Endothelial cell (in vitro differentiated cells): ENCODE results near the gene TBC1D14. TPM values are rescaled to one million over a fixed set of nuclear protein-coding genes. Genes with fewer than 3 reads are reported as not detected.
"Not testable (repeated sequence)": the region's sequence is repeated elsewhere in the genome, so short reads cannot be mapped to it uniquely, and the experiment has no call there.

Experiments used
- DNase-seq: peaks from one replicate; pipeline ENCODE4 v3.0.0; 2021; ENCODE audit warnings: low spot score
- H3K27ac Mint-ChIP-seq: one replicate; pipeline ENCODE4 v1.8.0; 2021; ENCODE audit warnings: mixed read lengths, inconsistent platforms; ENCODE audit not compliant: unreplicated experiment
- H3K27me3 Mint-ChIP-seq: one replicate; pipeline ENCODE4 v1.8.0; 2021; ENCODE audit warnings: mild to moderate bottlenecking, moderate library complexity, mixed read lengths, inconsistent platforms; ENCODE audit not compliant: unreplicated experiment
- H3K36me3 Mint-ChIP-seq: one replicate; pipeline ENCODE4 v1.8.0; 2021; ENCODE audit warnings: mild to moderate bottlenecking, low read depth, mixed read lengths, inconsistent platforms; ENCODE audit not compliant: unreplicated experiment
- H3K4me1 Mint-ChIP-seq: one replicate; pipeline ENCODE4 v1.8.0; 2021; ENCODE audit warnings: mild to moderate bottlenecking, mixed read lengths, inconsistent platforms; ENCODE audit not compliant: unreplicated experiment
- H3K4me3 Mint-ChIP-seq: one replicate; pipeline ENCODE4 v1.8.0; 2021; ENCODE audit warnings: mild to moderate bottlenecking, mixed read lengths, inconsistent platforms; ENCODE audit not compliant: unreplicated experiment
- H3K9me3 Mint-ChIP-seq: one replicate; pipeline ENCODE4 v1.8.0; 2021; ENCODE audit warnings: mixed read lengths, inconsistent platforms; ENCODE audit not compliant: unreplicated experiment
- CTCF ChIP-seq: fragments of 200-600 bp; sonication (generic); IDR thresholded peaks from one replicate; pipeline ENCODE4 v1.5.0; 2021; ENCODE audit warnings: antibody characterized with exemption; ENCODE audit not compliant: unreplicated experiment
- total RNA-seq: library from RNA; stranded (reverse); fragmentation: NEBNext Ultra II Directional; extraction: Animal tissue kit (Norgen Biotek cat#: 25700); gene quantifications from one replicate; pipeline ENCODE4 v1.2.1, GENCODE V29; 2021; ENCODE audit not compliant: unreplicated experiment

TBC1D14 gene
- total RNA-seq, 1 donor from 2014 or later, result 33.0 TPM

GRCh38 chr4:6974138-6974848, 64.7 kb downstream of the TBC1D14 start:
- peak; percentile 89 for DNase-seq
- TF ChIP-seq CTCF, result peak; percentile 97
- H3K4me3 Mint-ChIP-seq, result no peak overlapping the region
- H3K27ac Mint-ChIP-seq, result no peak overlapping the region
- peaks cover 6% of the 10 kb centered on the region for H3K4me1 Mint-ChIP-seq
- H3K27me3 Mint-ChIP-seq, result peaks cover 5% of the 10 kb centered on the region
- H3K9me3 Mint-ChIP-seq, result no peaks in the 10 kb centered on the region
- H3K36me3 Mint-ChIP-seq, result peaks cover 8% of the 10 kb centered on the region

GRCh38 chr4:6977846-6978245, 68.2 kb downstream of the TBC1D14 start:
- H3K27me3 Mint-ChIP-seq, H3K36me3 Mint-ChIP-seq, H3K4me3 Mint-ChIP-seq, DNase-seq, H3K9me3 Mint-ChIP-seq, H3K27ac Mint-ChIP-seq: not testable (repeated sequence)
- peaks cover 14% of the 10 kb centered on the region for H3K4me1 Mint-ChIP-seq

GRCh38 chr4:6983544-6984142, 74.0 kb downstream of the TBC1D14 start:
- peaks cover 4% of the 10 kb centered on the region for H3K36me3 Mint-ChIP-seq
- H3K9me3 Mint-ChIP-seq, result no peaks in the 10 kb centered on the region
- peaks cover 11% of the 10 kb centered on the region for H3K27me3 Mint-ChIP-seq
- peak overlapping the region; percentile 90 for H3K27ac Mint-ChIP-seq
- no peak for TF ChIP-seq CTCF
- DNase-seq, result no peak
- H3K4me1 Mint-ChIP-seq, result peaks cover 54% of the 10 kb centered on the region
- no peak overlapping the region for H3K4me3 Mint-ChIP-seq

GRCh38 chr4:6984612-6985425, 75.2 kb downstream of the TBC1D14 start:
- H3K36me3 Mint-ChIP-seq, result peaks cover 12% of the 10 kb centered on the region
- peak overlapping the region; percentile 11 for H3K27ac Mint-ChIP-seq

More at GRCh38 chr4:6984612-6985425, 75.2 kb downstream of the TBC1D14 start:
- H3K27me3 Mint-ChIP-seq, result peaks cover 11% of the 10 kb centered on the region
- no peak for TF ChIP-seq CTCF
- peaks cover 65% of the 10 kb centered on the region for H3K4me1 Mint-ChIP-seq
- peak overlapping the region; percentile 52 for H3K4me3 Mint-ChIP-seq
- H3K9me3 Mint-ChIP-seq, result no peaks in the 10 kb centered on the region
- no peak for DNase-seq
